ENCODE results near the gene PM20D1. TPM values are rescaled to one million over a fixed set of nuclear protein-coding genes. Genes with fewer than 3 reads are reported as not detected.

PM20D1 gene
- total RNA-seq, 1 experiment from 2014 or later: not detected

Other genes with a start within 250 kb of the PM20D1 start
- 9.0 and 13.9 TPM in 2 replicates for gene ELK4, start 218.1 kb downstream of the PM20D1 start, total RNA-seq (2014; rRNA removed; shearing (Covaris generic))
- gene SLC45A3, start 169.6 kb downstream of the PM20D1 start, total RNA-seq (2014; rRNA removed; shearing (Covaris generic)): 10.7 and 13.2 TPM in 2 replicates
- 123 and 147 TPM in 2 replicates for gene NUCKS1, start 100.0 kb downstream of the PM20D1 start, total RNA-seq (2014; rRNA removed; shearing (Covaris generic))
- gene RAB29, start 74.7 kb downstream of the PM20D1 start, total RNA-seq (2014; rRNA removed; shearing (Covaris generic)): 18.8 and 22.9 TPM in 2 replicates
- 12.1 and 17.5 TPM in 2 replicates for gene SLC41A1, start 36.9 kb downstream of the PM20D1 start, total RNA-seq (2014; rRNA removed; shearing (Covaris generic))
- gene SLC26A9, start 93.3 kb upstream of the PM20D1 start, total RNA-seq (2014; rRNA removed; shearing (Covaris generic)): 0.03 and 0.10 TPM in 2 replicates
- gene RAB7B, start 153.3 kb upstream of the PM20D1 start, total RNA-seq (2014; rRNA removed; shearing (Covaris generic)): 0.10 TPM in 1 of 2 replicates, not detected in the other
- 0.17 and 0.34 TPM in 2 replicates for gene CTSE, start 173.8 kb upstream of the PM20D1 start, total RNA-seq (2014; rRNA removed; shearing (Covaris generic))
- not detected in 2 replicates for gene RHEX, start 203.0 kb upstream of the PM20D1 start, total RNA-seq (2014; rRNA removed; shearing (Covaris generic))

Measured in HT1080 (cell line).